CD4-positive, alpha-beta memory T cell (primary cell): ENCODE measurements around the gene C6orf52. TPM values are rescaled to one million over a fixed set of nuclear protein-coding genes. Genes with fewer than 3 reads are reported as not detected.

Source experiments
- CTCF ChIA-PET: fragments of 350-600 bp; sonication (Branson Sonifier 250); formaldehyde crosslinking; loops from one replicate; lab custom pipeline; 2021; ENCODE audit warnings: inconsistent platforms; ENCODE audit not compliant: partially characterized antibody; lab: Charles Lee
- POLR2A ChIA-PET: fragments of 350-600 bp; sonication (Branson Sonifier 250); formaldehyde crosslinking; loops from one replicate; lab custom pipeline; 2021; ENCODE audit not compliant: partially characterized antibody; lab: Charles Lee
- DNase-seq, 5 donors: peaks; one replicate each; pipeline versions ENCODE4 v3.0.0 to v3.0.0-alpha.2; 2020 to 2022; ENCODE audit warnings: mixed read lengths in 1 of 5
- H3K27ac ChIP-seq: one replicate; pipeline ENCODE4 v1.7.0; 2013; ENCODE audit warnings: low read depth, low read length
- H3K27me3 ChIP-seq: 2 replicates; pipeline ENCODE4 v1.7.0; 2013; ENCODE audit warnings: mild to moderate bottlenecking, low read length, moderate library complexity; ENCODE audit not compliant: insufficient read depth
- H3K36me3 ChIP-seq: 2 replicates; pipeline ENCODE4 v1.7.0; 2013; ENCODE audit warnings: mild to moderate bottlenecking, low read length, moderate library complexity; ENCODE audit not compliant: insufficient read depth
- H3K4me1 ChIP-seq: 2 replicates; pipeline ENCODE4 v1.7.0; 2013; ENCODE audit warnings: mild to moderate bottlenecking, low read length, moderate library complexity; ENCODE audit not compliant: insufficient read depth
- H3K4me3 ChIP-seq, 2 donors: one replicate each; pipeline ENCODE4 v1.7.0; 2013; ENCODE audit warnings: low read length in 2 of 2, mild to moderate bottlenecking in 1 of 2
- H3K9me3 ChIP-seq, 2 donors: one replicate each; pipeline ENCODE4 v1.7.0; 2013; ENCODE audit warnings: low read length in 2 of 2, control low read depth in 1 of 2; ENCODE audit not compliant: control insufficient read depth in 1 of 2
- H3K27ac Mint-ChIP-seq, 7 donors: one replicate each; pipeline ENCODE4 v1.8.0; 2020 to 2021; ENCODE audit warnings: mixed read lengths in 7 of 7, mild to moderate bottlenecking in 6 of 7, inconsistent platforms in 3 of 7, moderate library complexity in 3 of 7
- H3K27me3 Mint-ChIP-seq, 2 donors: one replicate each; pipeline ENCODE4 v1.8.0; 2020 to 2021; ENCODE audit warnings: mixed read lengths in 2 of 2
- H3K36me3 Mint-ChIP-seq, 2 donors: one replicate each; pipeline ENCODE4 v1.8.0; 2020 to 2021; ENCODE audit warnings: mixed read lengths in 2 of 2, inconsistent platforms in 1 of 2, mild to moderate bottlenecking in 1 of 2
- H3K4me1 Mint-ChIP-seq, 4 donors: one replicate each; pipeline ENCODE4 v1.8.0; 2020 to 2021; ENCODE audit warnings: mixed read lengths in 4 of 4, mild to moderate bottlenecking in 1 of 4
- H3K4me3 Mint-ChIP-seq, 8 donors: one replicate each; pipeline ENCODE4 v1.8.0; 2020 to 2021; ENCODE audit warnings: mixed read lengths in 8 of 8, mild to moderate bottlenecking in 7 of 8, moderate library complexity in 6 of 8, inconsistent platforms in 3 of 8
- H3K9me3 Mint-ChIP-seq, 8 donors: one replicate each; pipeline ENCODE4 v1.8.0; 2020 to 2021; ENCODE audit warnings: mixed read lengths in 8 of 8, mild to moderate bottlenecking in 5 of 8, inconsistent platforms in 3 of 8, moderate library complexity in 1 of 8
- intact Hi-C: fragments of 100-400 bp; cut with micrococcal nuclease; formaldehyde crosslinking; loops from one replicate; pipeline ENCODE4 v1.15.1; 2023
- polyA plus RNA-seq, 2 donors: library from polyadenylated mRNA; unstranded; fragments of 300-500 nt; fragmentation: Illumina TruSeq; gene quantifications; one replicate each; pipeline ENCODE4 v1.2.3, GENCODE V29; 2021
- total RNA-seq, 2 experiments: library from RNA; stranded (reverse); gene quantifications; one replicate each; pipeline ENCODE4 v1.2.3, GENCODE V29; 2021

Gene C6orf52
- total and polyA plus RNA-seq, 4 experiments from 2014 or later = 1.2 to 1.5 (median 1.5) TPM; not detected in 1

DNA sequence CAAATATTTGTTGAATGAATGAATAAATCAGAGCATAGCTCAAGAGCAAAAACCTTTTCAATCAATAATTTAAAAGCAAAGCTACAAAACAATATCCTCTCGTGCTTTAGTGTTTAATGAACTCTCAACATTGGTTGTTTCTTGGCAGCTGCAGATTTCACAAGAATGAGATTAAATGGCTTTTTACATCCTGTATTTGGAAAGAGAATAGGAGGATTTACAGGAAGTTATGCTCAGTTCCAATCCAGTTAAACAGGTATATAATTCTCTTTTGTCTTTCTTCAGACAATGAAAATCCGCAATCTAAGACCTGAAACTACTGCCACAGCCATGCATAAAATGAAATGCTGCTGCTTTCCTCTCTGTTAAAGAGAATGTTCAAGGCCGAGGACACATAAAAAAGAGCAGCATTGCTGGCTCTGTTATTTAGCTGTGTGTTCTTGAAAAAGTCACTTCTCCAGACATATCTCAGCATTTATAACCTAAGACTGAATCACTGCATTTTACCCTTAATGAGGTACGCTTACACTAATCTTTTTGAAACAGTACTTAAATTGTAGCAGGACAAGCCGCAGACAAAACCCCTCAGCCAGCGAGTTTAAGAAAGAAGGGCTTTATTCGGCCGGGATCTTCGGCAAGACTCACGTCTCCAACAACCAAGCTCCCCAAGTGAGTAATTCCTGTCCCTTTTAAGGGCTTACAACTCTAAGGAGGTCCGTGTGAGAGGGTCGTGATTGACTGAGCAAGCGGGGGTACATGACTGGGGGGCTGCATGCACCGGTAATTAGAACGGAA, 3.6 kb downstream of the C6orf52 start:
- Histone ChIP-seq H3K27me3 (no peaks in the 10 kb centered on the region), H3K4me1 (peaks cover 20% of the 10 kb centered on the region), H3K4me3 (no peak overlapping the region), H3K27ac (no peak overlapping the region), H3K9me3 (no peaks in the 10 kb centered on the region), H3K36me3 (no peaks in the 10 kb centered on the region)
- Mint-ChIP-seq H3K9me3 (peaks cover 0 to 6% (median 0%) of the 10 kb centered on the region in 8 donors), H3K27me3 (peaks cover 2 to 6% of the 10 kb centered on the region in 2 donors), H3K27ac (peak overlapping the region in 1 of 7 donors; percentile 9), H3K4me3 (peak overlapping the region in 2 of 8 donors; percentile 17 to 36), H3K4me1 (peaks cover 13 to 30% (median 23%) of the 10 kb centered on the region in 4 donors), H3K36me3 (peaks cover 0 to 14% of the 10 kb centered on the region in 2 donors)
- POLR2A ChIA-PET = no interaction called here
- CTCF ChIA-PET = no interaction called here
- no peak for DNase-seq
- intact Hi-C loops = loop anchor here (5.0 to 10.0 kb wide), 3 partner anchors 114 to 1316 kb away; no protein-coding TSS in a partner anchor

DNA sequence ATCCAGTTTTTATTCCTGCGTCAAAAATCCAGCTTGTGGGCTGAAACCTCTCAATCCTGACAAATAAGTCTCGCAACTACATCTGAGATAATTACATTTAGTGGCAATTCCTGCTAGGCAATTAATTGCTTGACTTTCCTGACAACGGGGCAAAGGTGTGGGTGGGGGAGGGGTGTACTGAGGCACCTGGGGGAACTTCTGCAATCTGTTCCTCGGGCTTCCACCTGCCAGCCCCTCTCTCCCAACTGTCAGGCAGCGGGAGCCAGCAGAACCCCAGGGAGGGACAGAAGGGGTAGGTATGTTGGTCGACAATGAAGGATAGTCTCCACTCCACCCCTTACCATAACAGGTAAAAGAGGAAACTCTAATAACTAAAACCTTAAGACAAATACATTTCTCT, 6.8 kb downstream of the C6orf52 start:
- DNase-seq = no peak
- CTCF ChIA-PET = no interaction called here
- Mint-ChIP-seq H3K4me1 (peaks cover 0 to 10% (median 1%) of the 10 kb centered on the region in 4 donors), H3K27me3 (peaks cover 0 to 4% of the 10 kb centered on the region in 2 donors), H3K9me3 (no peaks in the 10 kb centered on the region), H3K4me3 (no peak overlapping the region), H3K36me3 (no peaks in the 10 kb centered on the region), H3K27ac (no peak overlapping the region)
- Histone ChIP-seq H3K4me1 (no peaks in the 10 kb centered on the region), H3K9me3 (no peaks in the 10 kb centered on the region), H3K36me3 (no peaks in the 10 kb centered on the region), H3K4me3 (no peak overlapping the region), H3K27ac (no peak overlapping the region), H3K27me3 (no peaks in the 10 kb centered on the region)
- POLR2A ChIA-PET = no interaction called here
- intact Hi-C loops = no loop called here

DNA sequence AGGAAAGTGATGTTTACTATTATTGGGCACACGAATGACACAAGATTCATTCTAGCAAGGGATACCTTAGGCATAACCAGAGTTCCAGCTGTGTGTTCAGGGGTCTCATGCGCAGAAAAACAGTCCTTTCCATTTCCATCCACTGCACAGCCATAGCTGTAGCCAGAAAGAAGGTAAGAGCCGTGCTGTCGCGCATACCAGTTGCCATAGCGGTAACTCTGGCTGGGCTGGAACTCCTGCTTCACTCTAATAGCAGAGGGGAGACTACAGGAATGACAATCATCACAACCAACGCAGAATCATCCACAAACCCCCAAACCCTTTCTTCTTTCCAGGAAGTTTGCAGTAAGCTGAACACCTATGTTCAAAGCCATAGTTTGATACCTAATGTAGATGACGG, 7.5 kb downstream of the C6orf52 start:
- intact Hi-C loops = no loop called here
- H3K27me3 Mint-ChIP-seq = peaks cover 0 to 4% of the 10 kb centered on the region in 2 donors
- Histone ChIP-seq H3K4me1 (no peaks in the 10 kb centered on the region), H3K9me3 (no peaks in the 10 kb centered on the region), H3K36me3 (no peaks in the 10 kb centered on the region), H3K27ac (no peak overlapping the region), H3K27me3 (no peaks in the 10 kb centered on the region), H3K4me3 (no peak overlapping the region)
- no peak overlapping the region for H3K4me3 Mint-ChIP-seq
- POLR2A ChIA-PET = interaction anchor here (1.0 kb wide), 1 partner anchor 60 kb away, joined by 3 read pairs; the partner anchor contains the start of gene TMEM14B
- peaks cover 0 to 12% (median 5%) of the 10 kb centered on the region in 4 donors for H3K4me1 Mint-ChIP-seq
- H3K27ac Mint-ChIP-seq = no peak overlapping the region
- H3K36me3 Mint-ChIP-seq = no peaks in the 10 kb centered on the region
- DNase-seq = no peak
- H3K9me3 Mint-ChIP-seq = no peaks in the 10 kb centered on the region
- CTCF ChIA-PET = no interaction called here

- Histone ChIP-seq H3K36me3 (no peaks in the 10 kb centered on the region), H3K27me3 (no peaks in the 10 kb centered on the region), H3K4me1 (no peaks in the 10 kb centered on the region), H3K4me3 (no peak overlapping the region), H3K27ac (no peak overlapping the region), H3K9me3 (no peaks in the 10 kb centered on the region)
- DNase-seq = no peak
- Mint-ChIP-seq H3K9me3 (no peaks in the 10 kb centered on the region), H3K4me3 (no peak overlapping the region), H3K27ac (peak overlapping the region in 1 of 7 donors; percentile 6), H3K4me1 (peaks cover 0 to 12% (median 5%) of the 10 kb centered on the region in 4 donors), H3K36me3 (no peaks in the 10 kb centered on the region), H3K27me3 (peaks cover 0 to 4% of the 10 kb centered on the region in 2 donors)
- ChIA-PET CTCF (no interaction called here), POLR2A (no interaction called here)
- intact Hi-C loops = no loop called here
Observed at GRCh38 chr6:10685092-10685915, 9.1 kb downstream of the C6orf52 start.

DNA sequence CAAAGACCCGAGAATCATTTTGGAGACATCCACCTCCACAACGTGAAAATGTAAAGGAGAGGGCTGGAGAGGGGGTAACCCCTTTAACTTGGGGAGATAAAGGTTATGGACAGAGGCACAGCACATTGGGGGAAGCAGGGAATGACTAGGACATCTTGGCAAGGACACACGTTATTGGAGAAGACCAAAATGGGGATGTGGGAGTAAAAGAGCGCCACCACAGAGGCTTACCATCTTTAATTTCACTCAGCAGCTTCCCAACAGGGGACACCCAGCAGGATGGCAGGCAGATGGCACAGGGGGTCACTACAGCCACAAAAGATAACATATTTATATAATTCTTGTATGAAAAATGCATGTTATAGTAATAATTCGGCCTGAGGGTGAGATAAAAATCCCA, 9.8 kb downstream of the C6orf52 start:
- Histone ChIP-seq H3K27me3 (no peaks in the 10 kb centered on the region), H3K27ac (no peak overlapping the region), H3K9me3 (no peaks in the 10 kb centered on the region), H3K4me1 (no peaks in the 10 kb centered on the region), H3K36me3 (no peaks in the 10 kb centered on the region), H3K4me3 (no peak overlapping the region)
- DNase-seq = no peak
- POLR2A ChIA-PET = no interaction called here
- Mint-ChIP-seq H3K4me3 (no peak overlapping the region), H3K4me1 (peaks cover 0 to 12% (median 5%) of the 10 kb centered on the region in 4 donors), H3K9me3 (no peaks in the 10 kb centered on the region), H3K36me3 (no peaks in the 10 kb centered on the region), H3K27me3 (peaks cover 0 to 4% of the 10 kb centered on the region in 2 donors), H3K27ac (peak overlapping the region in 2 of 7 donors; percentile 13 to 36)
- intact Hi-C loops = no loop called here
- CTCF ChIA-PET = no interaction called here

DNA sequence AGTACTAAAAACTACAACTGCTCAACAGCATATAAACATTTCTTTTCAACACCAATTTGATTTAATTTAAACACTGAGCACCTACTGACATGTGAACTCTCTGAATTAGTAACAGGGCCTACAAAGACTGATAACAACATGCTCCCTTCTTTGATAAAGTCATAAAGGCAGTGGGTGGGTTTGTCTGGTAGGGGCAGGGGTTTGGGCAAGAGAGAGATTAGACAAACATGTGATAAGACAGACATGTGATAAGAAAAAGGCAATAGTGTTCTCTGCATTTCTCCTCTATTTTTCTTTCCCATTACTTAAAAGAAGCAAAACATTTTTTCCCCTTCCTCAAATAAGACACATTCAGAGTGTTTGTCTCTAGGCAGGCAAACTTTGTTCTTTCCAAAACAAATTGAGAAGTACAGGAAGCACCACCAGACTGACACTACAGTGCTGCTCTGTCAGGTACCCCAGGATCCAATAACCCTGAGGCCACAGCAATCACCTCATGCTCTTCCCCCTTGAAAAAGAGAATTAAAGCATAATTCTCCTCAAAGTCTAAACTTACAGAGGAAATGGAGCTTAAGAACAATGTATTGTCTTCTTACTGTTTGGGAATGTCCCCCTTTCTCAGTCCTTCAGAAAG, 11.9 kb downstream of the C6orf52 start:
- Mint-ChIP-seq H3K4me1 (peaks cover 0 to 12% (median 5%) of the 10 kb centered on the region in 4 donors), H3K36me3 (no peaks in the 10 kb centered on the region), H3K27ac (peak overlapping the region in 2 of 7 donors; percentile 22 to 43), H3K27me3 (peaks cover 0 to 4% of the 10 kb centered on the region in 2 donors), H3K9me3 (no peaks in the 10 kb centered on the region), H3K4me3 (no peak overlapping the region)
- no peak for DNase-seq
- H3K4me3 ChIP-seq = no peak overlapping the region
- H3K36me3 ChIP-seq = no peaks in the 10 kb centered on the region
- ChIA-PET POLR2A (interaction anchor here (1.6 kb wide), 1 partner anchor 12 kb away, joined by 4 read pairs; the partner anchor contains the start of genes C6orf52 and PAK1IP1), CTCF (interaction anchor here (1.2 kb wide), 1 partner anchor 120 kb away, joined by 3 read pairs; no protein-coding TSS in a partner anchor)
- no peaks in the 10 kb centered on the region for H3K9me3 ChIP-seq
- H3K27me3 ChIP-seq = no peaks in the 10 kb centered on the region
- no peaks in the 10 kb centered on the region for H3K4me1 ChIP-seq
- no peak overlapping the region for H3K27ac ChIP-seq
- intact Hi-C loops = no loop called here
